T-helper 17 cell (primary cell): ENCODE results near the gene RETSAT. TPM values are rescaled to one million over a fixed set of nuclear protein-coding genes. Genes with fewer than 3 reads are reported as not detected.
A peak's percentile ranks its signal among the peaks of the same experiment; 100 is the strongest.
"Not testable (repeated sequence)": the region's sequence is repeated elsewhere in the genome, so short reads cannot be mapped to it uniquely, and the experiment has no call there.

Experiments used
- ATAC-seq: fragments of 150-1000 bp; cut with Tn5 transposase; 2 replicates; pipeline ENCODE4 v1.10.0; 2021; ENCODE audit warnings: mild to moderate bottlenecking, moderate library complexity
- DNase-seq, 3 donors: peaks; one replicate each; pipeline versions ENCODE4 v3.0.0 to v3.0.0-alpha.2; 2020 to 2021
- H3K9me3 ChIP-seq: one replicate; pipeline ENCODE4 v1.7.0; 2013; ENCODE audit warnings: low read length, mild to moderate bottlenecking; ENCODE audit not compliant: control insufficient read depth, poor library complexity, severe bottlenecking
- H3K27ac Mint-ChIP-seq: one replicate; pipeline ENCODE4 v1.8.0; 2022; ENCODE audit warnings: mild to moderate bottlenecking, moderate library complexity, mixed read lengths
- H3K27me3 Mint-ChIP-seq: one replicate; pipeline ENCODE4 v1.8.0; 2022; ENCODE audit warnings: mixed read lengths
- H3K36me3 Mint-ChIP-seq: one replicate; pipeline ENCODE4 v1.8.0; 2022; ENCODE audit warnings: low read depth, mixed read lengths
- H3K4me1 Mint-ChIP-seq: one replicate; pipeline ENCODE4 v1.8.0; 2022; ENCODE audit warnings: mild to moderate bottlenecking, mixed read lengths
- H3K4me3 Mint-ChIP-seq: one replicate; pipeline ENCODE4 v1.8.0; 2022; ENCODE audit warnings: mild to moderate bottlenecking, moderate library complexity, mixed read lengths
- total RNA-seq, 4 donors: library from RNA in 2 of 4; stranded (reverse) in 2 of 4; gene quantifications; one replicate each; pipeline ENCODE4 v1.2.3 and lab custom pipeline; 2022 to 2026

The RETSAT gene
- total RNA-seq, 2 donors from 2014 or later = 30.3 to 35.9 TPM

DNA sequence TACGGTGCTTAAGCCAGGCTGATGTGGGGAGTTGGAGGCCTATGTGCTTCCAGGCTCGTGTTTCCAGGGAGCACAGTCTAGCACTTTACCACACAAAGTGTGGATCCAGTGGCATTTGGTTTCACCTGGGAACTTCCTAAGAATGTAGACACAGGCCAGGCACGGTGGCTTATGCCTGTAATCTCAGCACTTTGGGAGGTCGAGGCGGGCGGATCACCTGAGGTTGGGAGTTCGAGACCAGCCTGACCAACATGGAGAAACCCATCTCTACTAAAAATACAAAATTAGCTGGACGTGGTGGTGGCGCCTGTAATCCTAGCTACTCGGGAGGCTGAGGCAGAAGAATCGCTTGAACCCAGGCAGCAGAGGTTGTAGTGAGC, 30.4 kb downstream of the RETSAT start:
- DNase-seq, H3K9me3 ChIP-seq, H3K27me3 Mint-ChIP-seq, ATAC-seq: not testable (repeated sequence)
- peak overlapping the region; percentile 99 for H3K27ac Mint-ChIP-seq
- H3K4me1 Mint-ChIP-seq = peaks cover 72% of the 10 kb centered on the region
- peak overlapping the region; percentile 99 for H3K4me3 Mint-ChIP-seq
- peaks cover 31% of the 10 kb centered on the region for H3K36me3 Mint-ChIP-seq

DNA sequence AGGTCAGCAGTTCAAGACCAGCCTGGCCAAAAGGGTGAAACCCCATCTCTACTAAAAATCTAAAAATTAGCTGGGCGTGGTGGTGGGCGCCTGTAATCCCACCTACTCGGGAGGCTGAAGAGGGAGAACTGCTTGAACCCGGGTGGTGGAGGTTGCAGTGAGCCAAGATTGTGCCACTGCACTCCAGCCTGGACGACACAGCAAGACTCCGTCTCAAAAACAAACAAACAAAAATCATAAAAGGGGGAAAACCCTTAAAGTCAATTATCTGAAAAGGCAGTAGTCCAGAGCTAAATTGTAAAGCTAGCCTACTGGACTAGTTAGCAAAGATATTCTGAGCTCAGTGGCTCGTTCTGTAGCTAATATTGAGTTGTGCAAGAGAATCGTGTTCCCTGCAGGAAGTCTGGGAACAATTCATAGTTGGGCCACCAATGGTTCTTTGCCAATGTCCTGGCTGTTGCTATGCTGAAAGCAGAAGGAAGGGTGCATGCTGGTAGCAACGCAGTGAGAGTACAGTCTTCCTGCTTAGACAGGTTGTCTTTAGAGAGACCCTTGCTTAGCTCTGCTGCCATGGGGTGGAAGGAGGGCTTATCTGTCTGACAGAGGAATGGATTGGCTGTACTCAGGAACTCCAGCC, 30.9 kb downstream of the RETSAT start:
- peak overlapping the region; percentile 99 for H3K4me3 Mint-ChIP-seq
- peak overlapping the region; percentile 99 for H3K27ac Mint-ChIP-seq
- H3K36me3 Mint-ChIP-seq = peaks cover 31% of the 10 kb centered on the region

DNA sequence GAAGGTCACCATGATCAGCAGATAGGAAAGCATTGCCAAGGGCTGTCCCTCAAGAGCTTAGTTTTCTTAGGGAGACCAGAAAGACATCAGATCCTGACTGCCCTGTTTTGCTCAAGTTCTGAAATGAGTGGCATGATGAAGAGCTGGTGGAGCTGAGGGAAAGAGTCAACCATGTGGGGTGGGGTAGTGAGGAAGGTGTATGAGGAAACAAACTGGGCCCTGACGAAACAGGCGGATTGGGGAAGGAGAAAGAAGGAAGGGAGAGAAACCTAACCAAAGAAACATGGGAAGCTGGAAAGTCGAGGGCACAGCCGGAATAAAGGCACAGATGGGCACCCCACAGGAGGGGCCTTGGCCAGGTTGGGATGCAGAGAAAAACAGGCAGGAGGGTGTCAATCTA, 34.5 kb downstream of the RETSAT start:
- Mint-ChIP-seq H3K27ac (peak overlapping the region; percentile 93), H3K4me3 (peak overlapping the region; percentile 83), H3K36me3 (peaks cover 23% of the 10 kb centered on the region), H3K4me1 (peaks cover 59% of the 10 kb centered on the region), H3K27me3 (no peaks in the 10 kb centered on the region)
- no peaks in the 10 kb centered on the region for H3K9me3 ChIP-seq
- ATAC-seq (no peak), DNase-seq (no peak)

More for the DNA sequence above, 30.9 kb downstream of the RETSAT start:
- H3K27me3 Mint-ChIP-seq = no peaks in the 10 kb centered on the region
- DNase-seq = no peak
- peaks cover 74% of the 10 kb centered on the region for H3K4me1 Mint-ChIP-seq
- no peak for ATAC-seq
- no peaks in the 10 kb centered on the region for H3K9me3 ChIP-seq

DNA sequence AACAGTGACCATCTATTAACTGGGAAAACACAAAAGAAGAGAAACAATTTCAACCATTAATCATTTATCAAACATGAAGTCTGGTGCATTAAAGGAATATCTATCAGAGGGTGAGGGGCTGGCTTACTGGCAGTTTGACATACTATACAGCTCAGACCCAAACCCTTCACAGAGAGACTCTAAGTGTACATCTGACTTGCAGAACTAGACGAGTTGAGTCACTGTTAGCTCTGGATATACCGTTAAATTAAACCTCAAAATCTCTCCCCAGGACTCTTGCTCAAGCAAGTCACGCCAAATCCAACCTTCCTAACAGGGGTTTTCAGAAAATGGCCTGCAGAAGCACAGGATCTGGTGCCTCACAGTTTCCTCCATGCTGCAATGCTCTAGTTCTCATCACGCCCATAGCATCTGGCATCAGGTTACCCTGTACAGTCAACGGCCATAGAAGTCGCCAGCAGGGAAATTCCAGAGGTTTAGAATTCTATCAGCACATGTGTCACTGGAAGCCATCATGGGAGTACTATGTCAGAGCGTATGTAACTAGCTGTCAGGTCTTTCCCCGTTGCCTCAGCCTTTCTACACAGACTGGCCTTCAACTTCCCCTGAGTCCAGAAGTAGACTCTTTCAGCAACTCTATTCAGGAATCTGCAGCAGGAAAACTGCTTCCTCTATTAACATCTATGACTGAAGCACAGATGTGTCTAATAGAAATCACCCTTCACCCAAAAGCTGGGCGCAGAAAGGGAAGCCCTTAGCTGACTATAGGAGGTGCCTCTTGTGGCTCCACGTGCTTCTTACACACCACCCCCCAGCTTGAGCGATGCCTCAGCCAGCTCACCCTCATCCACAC, 35.9 kb downstream of the RETSAT start:
- peaks cover 60% of the 10 kb centered on the region for H3K4me1 Mint-ChIP-seq

DNA sequence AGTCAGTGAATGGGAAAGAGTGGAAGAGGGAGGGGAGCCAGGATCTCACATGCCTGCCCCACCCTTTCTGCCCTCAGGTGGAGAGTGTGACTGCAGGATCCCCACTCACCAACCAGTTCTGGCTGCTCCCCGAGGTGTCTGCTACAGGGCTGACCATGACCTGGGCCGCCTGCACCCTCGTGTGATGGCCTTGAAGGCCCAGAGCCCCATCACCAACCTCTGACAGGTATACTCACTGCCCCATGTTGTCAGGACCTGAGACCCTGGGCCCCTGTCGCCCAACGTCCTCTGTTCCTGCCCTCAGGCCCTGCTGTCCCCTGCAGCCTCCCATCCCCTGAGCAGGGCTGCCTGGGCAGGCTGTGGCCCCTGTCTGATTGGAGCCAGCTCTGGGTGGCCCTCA, 38.4 kb downstream of the RETSAT start:
- peak overlapping the region; percentile 47 for H3K27ac Mint-ChIP-seq
- H3K4me3 Mint-ChIP-seq, H3K9me3 ChIP-seq, DNase-seq, ATAC-seq, H3K27me3 Mint-ChIP-seq: not testable (repeated sequence)
- peaks cover 38% of the 10 kb centered on the region for H3K4me1 Mint-ChIP-seq
- peaks cover 20% of the 10 kb centered on the region for H3K36me3 Mint-ChIP-seq

More for the DNA sequence above, 35.9 kb downstream of the RETSAT start:
- no peaks in the 10 kb centered on the region for H3K9me3 ChIP-seq
- Mint-ChIP-seq H3K27ac (peak overlapping the region; percentile 93), H3K27me3 (no peaks in the 10 kb centered on the region), H3K4me3 (peak overlapping the region; percentile 83), H3K36me3 (peaks cover 21% of the 10 kb centered on the region)
- ATAC-seq = peak; percentile 80
- no peak for DNase-seq

DNA sequence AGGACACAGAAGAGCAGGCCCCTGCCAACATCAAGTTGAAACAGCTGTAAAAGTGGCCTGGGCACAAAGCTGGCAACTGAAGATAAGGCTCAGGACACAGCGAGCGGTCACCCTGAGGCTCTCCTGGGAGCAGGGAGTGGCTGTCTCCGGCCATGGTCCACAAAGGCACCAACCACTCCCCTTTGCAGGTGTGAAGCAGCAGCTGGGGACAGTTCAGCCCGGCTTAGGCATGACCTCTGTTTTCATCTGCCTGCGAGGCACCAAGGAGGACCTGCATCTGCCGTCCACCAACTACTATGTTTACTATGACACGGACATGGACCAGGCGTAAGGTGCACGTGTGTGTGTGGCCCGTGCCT, 39.5 kb downstream of the RETSAT start:
- no peak overlapping the region for H3K4me3 Mint-ChIP-seq
- peaks cover 10% of the 10 kb centered on the region for H3K36me3 Mint-ChIP-seq
- H3K27ac Mint-ChIP-seq = peak overlapping the region; percentile 72
- H3K4me1 Mint-ChIP-seq = peaks cover 31% of the 10 kb centered on the region
- DNase-seq (no peak), ATAC-seq (no peak)
- no peaks in the 10 kb centered on the region for H3K9me3 ChIP-seq
- no peaks in the 10 kb centered on the region for H3K27me3 Mint-ChIP-seq

DNA sequence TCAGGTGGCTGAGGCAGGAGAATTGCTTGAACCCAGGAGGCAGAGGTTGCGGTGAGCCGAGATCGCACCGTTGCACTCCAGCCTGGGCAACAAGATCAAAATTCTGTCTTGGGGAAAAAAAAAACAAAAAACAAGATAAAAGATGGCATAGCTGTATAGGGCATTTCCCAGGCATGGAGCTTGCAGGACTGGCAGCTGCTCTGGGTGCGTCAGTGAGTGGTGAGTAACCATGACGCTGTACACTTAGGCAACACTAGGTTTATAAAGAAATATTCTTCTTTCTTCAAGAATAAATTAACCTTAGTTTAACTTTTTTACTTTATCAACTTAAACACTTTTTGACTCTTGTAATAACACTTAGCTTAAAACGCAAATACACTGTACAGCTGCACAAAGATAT, 41.9 kb downstream of the RETSAT start:
- Mint-ChIP-seq H3K36me3 (peaks cover 9% of the 10 kb centered on the region), H3K27ac (peak overlapping the region; percentile 81), H3K4me1 (peaks cover 33% of the 10 kb centered on the region), H3K27me3 (no peaks in the 10 kb centered on the region), H3K4me3 (no peak overlapping the region)
- H3K9me3 ChIP-seq = no peaks in the 10 kb centered on the region
- peak; percentile 29 for ATAC-seq
- DNase-seq = no peak

DNA sequence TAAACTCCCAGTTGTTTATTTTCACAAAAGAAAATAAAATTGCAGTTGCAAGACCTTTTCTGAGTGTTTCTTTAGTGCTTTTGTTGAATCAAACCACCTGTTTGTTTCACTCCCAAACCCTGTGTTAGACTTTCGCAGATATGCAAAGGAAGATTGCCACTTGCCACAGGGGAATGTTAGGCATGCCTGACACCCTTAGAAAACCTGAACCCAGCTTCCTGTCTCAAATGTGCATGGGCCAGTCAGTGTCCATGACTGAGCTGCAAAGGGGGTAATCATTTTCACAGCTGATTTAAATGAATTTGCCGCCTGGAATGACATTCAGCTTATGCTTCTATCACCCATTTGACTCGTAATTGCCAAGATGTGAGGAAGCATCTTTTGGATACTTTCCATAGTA, 44.0 kb downstream of the RETSAT start:
- peaks cover 5% of the 10 kb centered on the region for H3K36me3 Mint-ChIP-seq
- H3K9me3 ChIP-seq = no peaks in the 10 kb centered on the region
- ATAC-seq = no peak
- peak overlapping the region; percentile 97 for H3K4me3 Mint-ChIP-seq
- H3K4me1 Mint-ChIP-seq = peaks cover 39% of the 10 kb centered on the region
- H3K27ac Mint-ChIP-seq = peak overlapping the region; percentile 99
- no peak for DNase-seq
- H3K27me3 Mint-ChIP-seq = no peaks in the 10 kb centered on the region

DNA sequence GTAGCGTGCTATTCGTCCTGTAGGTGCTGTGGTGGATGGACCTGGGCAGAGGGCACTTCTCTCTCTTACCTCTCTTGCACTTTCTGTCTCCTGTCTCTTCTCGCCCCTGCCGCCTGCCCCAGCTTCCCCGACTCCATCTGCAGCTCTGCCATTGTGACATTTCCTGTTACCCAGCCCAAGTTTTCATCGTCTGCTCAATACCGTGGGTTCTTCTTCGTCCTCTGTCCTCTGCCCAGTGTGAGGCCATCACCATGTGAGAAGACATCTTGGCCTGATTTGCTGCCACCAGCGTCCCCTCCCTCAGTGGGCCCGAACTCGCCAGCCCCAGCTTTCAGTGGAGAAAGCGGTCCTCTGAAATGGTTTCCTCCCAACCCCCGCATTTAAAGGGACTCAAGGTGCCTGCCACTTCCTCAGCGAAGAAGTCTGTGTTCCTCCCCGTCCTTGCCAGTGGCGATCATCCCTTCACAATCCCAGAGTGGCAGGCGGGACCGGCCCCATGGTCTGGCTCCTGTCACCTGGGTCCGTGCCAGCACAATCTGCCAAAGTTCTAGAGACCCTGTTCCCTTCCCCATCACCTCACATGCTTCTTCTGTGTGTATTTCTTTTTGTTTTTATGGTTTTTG, 44.5 kb downstream of the RETSAT start:
- peak overlapping the region; percentile 99 for H3K27ac Mint-ChIP-seq
- H3K9me3 ChIP-seq = no peaks in the 10 kb centered on the region
- H3K4me3 Mint-ChIP-seq = peak overlapping the region; percentile 97
- peak; percentile 55 for ATAC-seq
- no peaks in the 10 kb centered on the region for H3K27me3 Mint-ChIP-seq
- peaks cover 5% of the 10 kb centered on the region for H3K36me3 Mint-ChIP-seq
- H3K4me1 Mint-ChIP-seq = peaks cover 38% of the 10 kb centered on the region
- no peak for DNase-seq

DNA sequence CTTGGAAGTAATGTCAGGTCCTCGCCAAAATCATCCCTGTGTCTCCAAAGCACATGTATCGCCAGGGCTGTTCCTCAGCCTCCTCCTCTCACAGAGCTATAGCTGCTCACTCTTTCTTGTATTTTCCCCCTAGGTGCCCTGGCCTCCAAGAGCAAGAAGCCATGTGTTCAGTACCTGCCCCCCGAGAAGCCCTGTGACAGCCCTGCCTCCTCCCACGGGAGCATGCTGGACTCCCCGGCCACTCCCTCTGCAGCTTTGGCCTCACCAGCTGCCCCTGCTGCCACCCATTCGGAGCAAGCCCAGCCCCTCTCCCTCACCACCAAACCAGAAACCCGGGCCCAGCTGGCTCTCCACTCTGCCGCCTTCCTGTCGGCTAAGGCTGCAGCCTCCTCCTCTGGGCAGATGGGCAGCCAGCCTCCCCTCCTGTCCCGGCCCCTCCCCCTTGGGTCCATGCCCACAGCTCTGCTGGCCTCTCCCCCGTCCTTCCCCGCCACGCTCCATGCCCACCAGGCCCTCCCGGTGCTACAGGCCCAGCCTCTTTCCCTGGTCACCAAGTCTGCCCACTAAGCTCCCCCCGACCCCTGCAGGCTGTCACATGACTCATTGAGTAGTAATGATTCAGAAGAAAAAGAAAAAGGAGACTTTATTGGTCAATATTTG, 45.3 kb downstream of the RETSAT start:
- DNase-seq = no peak
- Mint-ChIP-seq H3K4me1 (peaks cover 39% of the 10 kb centered on the region), H3K4me3 (peak overlapping the region; percentile 97), H3K27me3 (peaks cover 5% of the 10 kb centered on the region), H3K27ac (peak overlapping the region; percentile 99), H3K36me3 (peaks cover 2% of the 10 kb centered on the region)
- no peaks in the 10 kb centered on the region for H3K9me3 ChIP-seq
- peak; percentile 10 for ATAC-seq

DNA sequence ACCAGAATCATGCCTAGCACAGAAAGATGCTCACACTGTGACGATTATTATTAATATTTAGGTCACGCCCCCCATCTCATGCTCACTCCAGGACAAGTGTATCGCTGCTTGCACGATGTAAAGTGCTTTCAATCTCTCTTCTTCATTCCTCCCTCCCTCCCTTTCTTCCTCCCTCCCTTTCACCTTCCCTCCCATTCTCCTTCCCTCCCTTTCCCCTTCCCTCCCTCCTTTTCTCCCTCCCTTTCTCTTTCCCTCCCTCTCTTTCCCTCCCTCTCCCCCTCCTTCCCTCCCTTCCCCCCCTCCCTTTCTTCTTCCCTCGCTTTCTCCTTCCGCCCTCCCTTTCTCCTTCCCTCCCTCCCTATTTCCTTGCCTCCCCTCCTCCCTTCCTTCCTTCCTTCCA, 46.1 kb downstream of the RETSAT start:
- peak overlapping the region; percentile 99 for H3K27ac Mint-ChIP-seq
- H3K27me3 Mint-ChIP-seq = peaks cover 6% of the 10 kb centered on the region
- peak overlapping the region; percentile 57 for H3K4me3 Mint-ChIP-seq
- no peak for ATAC-seq
- H3K36me3 Mint-ChIP-seq = peaks cover 2% of the 10 kb centered on the region
- DNase-seq = no peak
- peaks cover 36% of the 10 kb centered on the region for H3K4me1 Mint-ChIP-seq
- H3K9me3 ChIP-seq = no peaks in the 10 kb centered on the region

DNA sequence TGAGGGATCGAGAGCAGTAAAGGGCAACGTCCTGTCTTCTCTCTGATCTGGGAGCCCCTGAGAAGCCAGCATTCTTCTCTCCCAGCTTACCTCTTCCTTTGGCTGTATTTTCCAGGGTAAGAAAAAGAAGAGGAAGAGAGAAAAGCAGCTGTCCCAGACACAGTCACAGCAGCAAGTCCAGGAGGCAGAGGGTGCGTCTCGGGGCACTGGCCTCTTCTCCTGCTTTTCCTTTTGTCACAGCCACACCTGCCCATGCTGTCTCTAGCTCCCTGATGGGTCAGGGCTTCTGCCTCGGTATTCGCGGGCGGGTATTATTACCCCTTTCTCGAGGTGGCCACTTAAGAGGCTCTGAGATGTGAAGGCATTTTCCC, 46.8 kb downstream of the RETSAT start:
- no peaks in the 10 kb centered on the region for H3K9me3 ChIP-seq
- H3K36me3 Mint-ChIP-seq = peaks cover 2% of the 10 kb centered on the region
- H3K27me3 Mint-ChIP-seq = peaks cover 9% of the 10 kb centered on the region
- peaks cover 36% of the 10 kb centered on the region for H3K4me1 Mint-ChIP-seq
- DNase-seq = no peak
- H3K4me3 Mint-ChIP-seq = peak overlapping the region; percentile 81
- H3K27ac Mint-ChIP-seq = peak overlapping the region; percentile 72
- no peak for ATAC-seq
